Kidney (tissue), 14 donors: ENCODE measurements around the gene CENPA. TPM values are rescaled to one million over a fixed set of nuclear protein-coding genes. Genes with fewer than 3 reads are reported as not detected.

Experiments used
- DNase-seq, 5 donors: peaks; one replicate each; pipeline ENCODE4 v3.0.0-alpha.2; 2013 to 2020
- FAIRE-seq: peaks from 2 replicates; lab custom pipeline; 2012; peaks lifted over from hg19 to GRCh38; lab: Jason Lieb, UNC
- H3K27ac ChIP-seq, 2 donors: one replicate each; pipeline ENCODE4 v1.7.0; 2013; ENCODE audit warnings: low read depth in 2 of 2, low read length in 2 of 2, inconsistent platforms in 1 of 2
- H3K27me3 ChIP-seq: one replicate; pipeline ENCODE4 v1.7.1; 2013; ENCODE audit warnings: low read length, inconsistent platforms; ENCODE audit not compliant: control insufficient read depth, insufficient read depth
- H3K36me3 ChIP-seq, 3 donors: one replicate each; pipeline versions ENCODE4 v1.7.0 to v1.7.1; 2013; ENCODE audit warnings: low read length in 3 of 3, control low read depth in 1 of 3, inconsistent platforms in 1 of 3; ENCODE audit not compliant: insufficient read depth in 3 of 3, control insufficient read depth in 2 of 3
- H3K4me1 ChIP-seq, 3 donors: one replicate each; pipeline versions ENCODE4 v1.7.0 to v1.7.1; 2013; ENCODE audit warnings: low read length in 3 of 3, inconsistent platforms in 1 of 3, low read depth in 1 of 3; ENCODE audit not compliant: control insufficient read depth in 2 of 3, insufficient read depth in 2 of 3
- H3K4me3 ChIP-seq, 3 donors: one replicate each; pipeline versions ENCODE4 v1.7.0 to v1.8.1; 2013; ENCODE audit warnings: low read length in 3 of 3, control low read depth in 1 of 3, inconsistent platforms in 1 of 3
- H3K9ac ChIP-seq, 3 donors: one replicate each; pipeline versions ENCODE4 v1.7.0 to v1.7.1; 2013; ENCODE audit warnings: low read length in 3 of 3, control low read depth in 1 of 3, inconsistent platforms in 1 of 3
- H3K9me3 ChIP-seq, 3 donors: one replicate each; pipeline versions ENCODE4 v1.7.0 to v1.7.1; 2013; ENCODE audit warnings: low read length in 3 of 3, control low read depth in 1 of 3, inconsistent platforms in 1 of 3; ENCODE audit not compliant: control insufficient read depth in 2 of 3, insufficient read depth in 1 of 3
- CTCF ChIP-seq: IDR thresholded peaks from 3 replicates; pipeline ENCODE4 v1.5.1; 2012; ENCODE audit warnings: mild to moderate bottlenecking, moderate library complexity, borderline replicate concordance; ENCODE audit not compliant: insufficient read depth; ENCODE audit errors: extremely low read depth
- intact Hi-C: fragments of 100-400 bp; cut with DNase I; formaldehyde crosslinking; loops from one replicate; pipeline ENCODE4 v1.11.1; 2022
- polyA plus RNA-seq: library from polyadenylated mRNA; stranded (reverse); fragments of 350-450 nt; fragmentation: Illumina TruSeq; extraction: RNeasy Lipid Tissue Mini Kit (QIAGEN cat#74804); gene quantifications from one replicate; pipeline ENCODE4 v1.2.3, GENCODE V29; 2014; ENCODE audit warnings: low read depth, low replicate concordance; ENCODE audit not compliant: insufficient read depth
- total RNA-seq: library from RNA; stranded (reverse); fragmentation: NEBNext Ultra II Directional; extraction: Animal tissue kit (Norgen Biotek cat#: 25700); gene quantifications from one replicate; pipeline ENCODE4 v1.2.1, GENCODE V29; 2021
- donor health status: control.
- donor health status: control.
- donor health status: control.
- donor health status: control.
- donor health status: control.
- donor health status: DM: yes; HTN: yes; CAD: no.
- donor health status: Normal renal cell carcinoma (clear cell type).

Gene CENPA
- total and polyA plus RNA-seq, 2 donors from 2014 or later, result 0.63 TPM; not detected in 1

GRCh38 chr2:26843041-26843440 lies 57.2 kb downstream of the CENPA start:
- H3K4me3 ChIP-seq, result no peak overlapping the region
- peaks cover 4% of the 10 kb centered on the region for H3K27me3 ChIP-seq
- TF ChIP-seq CTCF, result no peak
- intact Hi-C loops, result loop anchor here (10.0 kb wide), 1 partner anchor 102 kb away; no protein-coding TSS in a partner anchor
- no peak for DNase-seq
- no peaks in the 10 kb centered on the region for H3K36me3 ChIP-seq
- H3K27ac ChIP-seq, result no peak overlapping the region
- no peaks in the 10 kb centered on the region for H3K9me3 ChIP-seq
- FAIRE-seq, result no peak
- peaks cover 0 to 2% (median 0%) of the 10 kb centered on the region in 3 donors for H3K4me1 ChIP-seq
- no peak overlapping the region for H3K9ac ChIP-seq

Other genes with a start within 250 kb of the CENPA start
- not detected for gene CIB4, start 144.7 kb upstream of the CENPA start, total RNA-seq
- gene CIB4, start 144.7 kb upstream of the CENPA start, polyA plus RNA-seq, result not detected
- gene KCNK3, start 93.3 kb upstream of the CENPA start, total RNA-seq, result 8.1 TPM
- gene KCNK3, start 93.3 kb upstream of the CENPA start, polyA plus RNA-seq, result 2.1 TPM
- gene SLC35F6, start 21.8 kb upstream of the CENPA start, total RNA-seq, result 63.7 TPM
- 43.1 TPM for gene SLC35F6, start 21.8 kb upstream of the CENPA start, polyA plus RNA-seq
- gene DPYSL5, start 62.1 kb downstream of the CENPA start, total RNA-seq, result not detected
- gene DPYSL5, start 62.1 kb downstream of the CENPA start, polyA plus RNA-seq, result not detected
- 17.9 TPM for gene MAPRE3, start 184.6 kb downstream of the CENPA start, total RNA-seq
- 49.6 TPM for gene MAPRE3, start 184.6 kb downstream of the CENPA start, polyA plus RNA-seq
- 74.8 TPM for gene TMEM214, start 246.9 kb downstream of the CENPA start, total RNA-seq
- 50.5 TPM for gene TMEM214, start 246.9 kb downstream of the CENPA start, polyA plus RNA-seq